Tibial nerve (tissue), 4 donors: ENCODE measurements around the gene SAA1. TPM values are rescaled to one million over a fixed set of nuclear protein-coding genes. Genes with fewer than 3 reads are reported as not detected.
A peak's percentile ranks its signal among the peaks of the same experiment; 100 is the strongest.

Experiments used
- DNase-seq, 2 donors: peaks; one replicate each; pipeline ENCODE4 v3.0.0-alpha.2; 2019; ENCODE audit warnings: low spot score in 2 of 2
- H3K27ac ChIP-seq, 4 donors: fragments of 200-600 bp; sonication (generic) in 3 of 4; one replicate each; pipeline ENCODE4 v1.5.1; 2017 to 2019; ENCODE audit warnings: mild to moderate bottlenecking in 1 of 4
- H3K27me3 ChIP-seq, 2 donors: fragments of 200-600 bp; sonication (generic) in 1 of 2; one replicate each; pipeline versions ENCODE4 v1.5.1 to v1.6.0; 2017 to 2019
- H3K36me3 ChIP-seq, 3 donors: fragments of 200-600 bp; sonication (generic); one replicate each; pipeline ENCODE4 v1.5.1; 2018 to 2019
- H3K4me1 ChIP-seq, 4 donors: fragments of 200-600 bp; sonication (generic) in 3 of 4; one replicate each; pipeline ENCODE4 v1.5.1; 2017 to 2019
- H3K4me3 ChIP-seq, 4 donors: fragments of 200-600 bp; sonication (generic) in 3 of 4; one replicate each; pipeline ENCODE4 v1.5.1; 2017 to 2019; ENCODE audit warnings: mild to moderate bottlenecking in 1 of 4, moderate library complexity in 1 of 4
- H3K9me3 ChIP-seq, 4 donors: fragments of 200-600 bp; sonication (generic) in 3 of 4; one replicate each; pipeline ENCODE4 v1.5.1; 2017 to 2019
- CTCF ChIP-seq, 5 experiments: fragments of 200-600 bp in 3 of 5; fragments of 450-650 bp in 2 of 5; sonication (generic) in 3 of 5; IDR thresholded peaks; one replicate each; pipeline ENCODE4 v1.5.1; 2016 to 2019; ENCODE audit warnings: antibody characterized with exemption in 5 of 5, mild to moderate bottlenecking in 3 of 5, moderate library complexity in 2 of 5
- EP300 ChIP-seq, 2 donors: sonication (generic); formaldehyde crosslinking; IDR thresholded peaks; one replicate each; pipeline ENCODE4 v1.6.1; 2017; ENCODE audit warnings: antibody characterized with exemption in 2 of 2, mild to moderate bottlenecking in 1 of 2
- POLR2A ChIP-seq, 2 donors: fragments of 450-650 bp; IDR thresholded peaks; one replicate each; pipeline ENCODE4 v1.6.1; 2017; ENCODE audit warnings: antibody characterized with exemption in 2 of 2, mild to moderate bottlenecking in 2 of 2, moderate library complexity in 2 of 2
- WGBS, 2 donors: methylation state at CpG; one replicate each; pipeline ENCODE4 v1.1.5; 2018; 5-methylcytosine and 5-hydroxymethylcytosine counted together
- total RNA-seq, 4 donors: library from RNA; depleted of rRNA; stranded (reverse); fragments of >200 nt; gene quantifications; one replicate each; pipeline ENCODE4 v1.1.0, GENCODE V29; 2016

SAA1 gene
- total RNA-seq, result 10 to 100 TPM in 3 of 4 donors, 1 to 10 TPM in 1; 7.8 to 58.8 (median 16.6) TPM

- no peaks in the 10 kb centered on the region for H3K9me3 ChIP-seq
- TF ChIP-seq POLR2A (IDR thresholded peaks at IDR 0.05), result no peak
- peak in 1 of 2 donors; percentile 62 for TF ChIP-seq EP300 (IDR thresholded peaks at IDR 0.05)
- TF ChIP-seq CTCF (IDR thresholded peaks at IDR 0.05), result no peak
- H3K4me3 ChIP-seq, result no peak within 1 kb of the TSS
- H3K36me3 ChIP-seq, result no peaks in the 10 kb centered on the region
- no peaks in the 10 kb centered on the region for H3K4me1 ChIP-seq
- no peaks in the 10 kb centered on the region for H3K27me3 ChIP-seq
- no peak for DNase-seq
- no peak within 1 kb of the TSS for H3K27ac ChIP-seq
- WGBS, 2 donors, result 64 to 72% methylated on average over 7 to 8 of the region's 8 CpGs
These were observed at the start of gene SAA1 for GRCh38 chr11:18265949-18266348. TSS of gene SAA1 (plus strand) at chr11:18266264. CDS start at chr11:18266888, 624 bp downstream.

GRCh38 chr11:18221274-18221876 lies 44.7 kb upstream of the SAA1 start:
- Histone ChIP-seq H3K27ac (no peak overlapping the region), H3K4me3 (no peak overlapping the region), H3K36me3 (no peaks in the 10 kb centered on the region), H3K9me3 (peaks cover 0 to 21% (median 0%) of the 10 kb centered on the region in 4 donors), H3K4me1 (no peaks in the 10 kb centered on the region), H3K27me3 (no peaks in the 10 kb centered on the region)
- 87 to 98% methylated on average over 4 of the region's 5 CpGs for WGBS, 2 donors
- no peak for DNase-seq
- TF ChIP-seq EP300 (IDR thresholded peaks at IDR 0.05) (no peak), POLR2A (IDR thresholded peaks at IDR 0.05) (no peak), CTCF (IDR thresholded peaks at IDR 0.05) (no peak)

- 88 to 89% methylated on average over 3 of the region's 3 CpGs for WGBS, 2 donors
- no peaks in the 10 kb centered on the region for H3K4me1 ChIP-seq
- H3K9me3 ChIP-seq, result peaks cover 0 to 12% (median 0%) of the 10 kb centered on the region in 4 donors
- no peaks in the 10 kb centered on the region for H3K36me3 ChIP-seq
- no peak for DNase-seq
- TF ChIP-seq EP300 (IDR thresholded peaks at IDR 0.05) (no peak), CTCF (IDR thresholded peaks at IDR 0.05) (no peak), POLR2A (IDR thresholded peaks at IDR 0.05) (no peak)
- H3K4me3 ChIP-seq, result no peak overlapping the region
- H3K27ac ChIP-seq, result no peak overlapping the region
- H3K27me3 ChIP-seq, result no peaks in the 10 kb centered on the region
These were observed 43.1 kb upstream of the SAA1 start for GRCh38 chr11:18222814-18223421.

- H3K27ac ChIP-seq, result no peak overlapping the region
- TF ChIP-seq POLR2A (IDR thresholded peaks at IDR 0.05) (no peak), CTCF (IDR thresholded peaks at IDR 0.05) (no peak), EP300 (IDR thresholded peaks at IDR 0.05) (no peak)
- H3K36me3 ChIP-seq, result no peaks in the 10 kb centered on the region
- H3K4me3 ChIP-seq, result no peak overlapping the region
- no peak for DNase-seq
- peaks cover 0 to 12% (median 0%) of the 10 kb centered on the region in 4 donors for H3K9me3 ChIP-seq
- H3K4me1 ChIP-seq, result no peaks in the 10 kb centered on the region
- WGBS, 2 donors, result 50 to 65% methylated on average over 3 of the region's 3 CpGs
- no peaks in the 10 kb centered on the region for H3K27me3 ChIP-seq
These were observed 42.3 kb upstream of the SAA1 start for GRCh38 chr11:18223591-18224387.

GRCh38 chr11:18225913-18226312 lies 40.2 kb upstream of the SAA1 start:
- Histone ChIP-seq H3K4me3 (no peak overlapping the region), H3K9me3 (peaks cover 0 to 4% (median 0%) of the 10 kb centered on the region in 4 donors), H3K4me1 (no peaks in the 10 kb centered on the region), H3K36me3 (no peaks in the 10 kb centered on the region), H3K27me3 (no peaks in the 10 kb centered on the region), H3K27ac (no peak overlapping the region)
- TF ChIP-seq CTCF (IDR thresholded peaks at IDR 0.05), result no peak
- no peak for TF ChIP-seq POLR2A (IDR thresholded peaks at IDR 0.05)
- no peak for TF ChIP-seq EP300 (IDR thresholded peaks at IDR 0.05)
- WGBS, 2 donors, result 75 to 76% methylated on average over 2 of the region's 2 CpGs
- DNase-seq, result no peak
